ENCODE results near the gene NDUFS5.
"Not testable (repeated sequence)": the region's sequence is repeated elsewhere in the genome, so short reads cannot be mapped to it uniquely, and the experiment has no call there.

Gene NDUFS5

GRCh38 chr1:39065542-39065941 is 39.4 kb downstream of the NDUFS5 start:
- DNase-seq, result no peak

- not testable (repeated sequence) for DNase-seq
Measured at GRCh38 chr1:39068227-39068626, 42.1 kb downstream of the NDUFS5 start.

GRCh38 chr1:39071557-39071956 is 45.4 kb downstream of the NDUFS5 start:
- not testable (repeated sequence) for DNase-seq

GRCh38 chr1:39076127-39076798 is 50.1 kb downstream of the NDUFS5 start:
- DNase-seq, result no peak

- no peak for DNase-seq
Measured at GRCh38 chr1:39076799-39077148, 50.6 kb downstream of the NDUFS5 start.

GRCh38 chr1:39080269-39080826 is 54.2 kb downstream of the NDUFS5 start:
- no peak for DNase-seq

- no peak for DNase-seq
Measured at GRCh38 chr1:39080831-39081270, 54.7 kb downstream of the NDUFS5 start.

GRCh38 chr1:39081271-39082009 is 55.3 kb downstream of the NDUFS5 start:
- peak; percentile 23 for DNase-seq

- no peak for DNase-seq
Measured at GRCh38 chr1:39082010-39082799, 56.1 kb downstream of the NDUFS5 start.

GRCh38 chr1:39082811-39083576 is 56.8 kb downstream of the NDUFS5 start:
- no peak for DNase-seq

GRCh38 chr1:39084191-39084590 is 58.0 kb downstream of the NDUFS5 start:
- no peak for DNase-seq

Data from activated CD4-positive, alpha-beta T cell treated with anti-CD3 and anti-CD28 coated beads, Interleukin-2, Interleukin-6, amounts not matched to agents 100 ng/mL and 50 ng/mL, durations not matched to agents 16 hours and 8 hours (primary cell).